Fibroblast of skin of right quadriceps (primary cell): Measurements from ENCODE around the gene CSGALNACT2.

ENCODE experiments used
- DNase-seq: peaks from one replicate; pipeline ENCODE4 v3.0.0-alpha.2; 2013

CSGALNACT2 gene

DNA sequence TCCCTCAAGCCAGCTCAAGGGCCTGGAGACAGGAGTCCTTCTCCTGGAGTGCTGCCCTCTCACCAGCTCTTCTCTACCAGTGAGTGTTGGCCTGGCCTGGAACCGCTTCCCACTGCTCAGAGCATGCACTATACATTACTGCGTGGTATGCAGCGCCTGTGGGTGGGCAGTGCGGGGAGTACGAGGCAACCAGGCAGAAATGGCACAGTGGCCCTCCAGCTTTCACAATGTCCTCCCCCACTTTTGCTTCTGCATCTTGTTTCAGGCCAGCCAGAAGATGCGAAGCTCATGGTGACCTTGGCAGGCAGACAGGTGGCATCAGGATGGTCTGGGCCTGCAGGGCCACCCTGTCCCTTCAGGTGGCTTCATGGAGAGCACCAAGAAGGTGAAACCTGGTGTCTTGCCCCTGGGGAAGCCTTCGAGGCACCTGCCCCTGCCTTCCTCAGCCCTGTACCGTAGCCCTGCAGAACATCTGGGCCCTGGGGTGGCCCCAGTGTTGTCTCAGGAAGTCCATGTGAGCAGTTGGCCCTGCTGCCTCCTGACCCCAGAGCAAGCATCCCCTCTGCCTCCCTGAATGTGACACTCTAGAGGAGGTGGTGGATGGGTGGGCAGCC is 92.8 kb downstream of the CSGALNACT2 start:
- DNase-seq: no peak

DNA sequence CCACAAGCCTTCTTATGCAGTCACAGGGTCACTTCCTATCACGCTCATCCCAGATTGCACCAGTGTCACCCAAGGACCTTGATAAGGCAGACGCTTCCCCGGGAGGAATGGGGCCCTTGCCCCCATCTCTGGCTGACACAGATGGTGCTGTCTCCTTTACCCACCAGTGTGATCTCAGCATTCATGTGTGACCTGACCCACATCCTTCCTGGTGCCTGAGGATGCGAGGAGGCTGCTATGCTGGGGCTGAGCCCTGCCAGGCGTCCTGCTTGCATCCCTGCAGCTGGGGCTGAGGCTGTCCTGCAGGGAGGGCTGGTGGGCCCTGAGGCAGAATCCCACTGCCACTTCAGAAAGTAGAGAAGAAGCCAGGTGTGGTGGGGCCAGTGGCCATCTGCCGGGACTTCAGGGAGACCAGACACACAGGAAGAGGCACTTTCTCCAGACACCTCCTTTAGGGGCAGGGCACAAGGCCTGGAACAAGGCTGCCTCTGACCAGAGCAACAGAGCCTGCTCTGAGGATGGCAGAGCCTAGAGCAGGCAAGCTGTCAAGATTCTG is 93.4 kb downstream of the CSGALNACT2 start:
- DNase-seq: no peak

- DNase-seq: no peak
These were observed 95.6 kb downstream of the CSGALNACT2 start for GRCh38 chr10:43233601-43234430.

GRCh38 chr10:43234471-43235041 is 96.3 kb downstream of the CSGALNACT2 start:
- DNase-seq: no peak
